Neural crest cell (in vitro differentiated cells): ENCODE data around the gene CDCA5. TPM values are rescaled to one million over a fixed set of nuclear protein-coding genes. Genes with fewer than 3 reads are reported as not detected.

Experiments used
- DNase-seq: peaks from one replicate; pipeline ENCODE4 v3.0.0; 2021; ENCODE audit warnings: low read depth, mixed read lengths, low spot score
- H3K27ac Mint-ChIP-seq: one replicate; pipeline ENCODE4 v1.8.0; 2021; ENCODE audit warnings: mild to moderate bottlenecking, mixed read lengths; ENCODE audit not compliant: unreplicated experiment
- H3K27me3 Mint-ChIP-seq: 2 replicates; pipeline ENCODE4 v1.8.0; 2021; ENCODE audit warnings: low read depth, mild to moderate bottlenecking, mixed read lengths
- H3K36me3 Mint-ChIP-seq: 2 replicates; pipeline ENCODE4 v1.8.0; 2021; ENCODE audit warnings: low read depth, mild to moderate bottlenecking, mixed read lengths
- H3K4me1 Mint-ChIP-seq: 2 replicates; pipeline ENCODE4 v1.8.0; 2021; ENCODE audit warnings: mixed read lengths
- H3K4me3 Mint-ChIP-seq: one replicate; pipeline ENCODE4 v1.8.0; 2021; ENCODE audit warnings: mild to moderate bottlenecking, mixed read lengths
- H3K9me3 Mint-ChIP-seq: 2 replicates; pipeline ENCODE4 v1.8.0; 2021; ENCODE audit warnings: mixed read lengths
- CTCF ChIP-seq: fragments of 200-600 bp; sonication (generic); conservative IDR thresholded peaks from 2 replicates; pipeline ENCODE4 v1.5.0; 2021; ENCODE audit warnings: antibody characterized with exemption, mild to moderate bottlenecking
- total RNA-seq: library from RNA; stranded (reverse); gene quantifications from 2 replicates; pipeline ENCODE4 v1.2.1, GENCODE V29; 2021

CDCA5 gene
- total RNA-seq, 1 donor from 2014 or later = 84.8 TPM

DNA sequence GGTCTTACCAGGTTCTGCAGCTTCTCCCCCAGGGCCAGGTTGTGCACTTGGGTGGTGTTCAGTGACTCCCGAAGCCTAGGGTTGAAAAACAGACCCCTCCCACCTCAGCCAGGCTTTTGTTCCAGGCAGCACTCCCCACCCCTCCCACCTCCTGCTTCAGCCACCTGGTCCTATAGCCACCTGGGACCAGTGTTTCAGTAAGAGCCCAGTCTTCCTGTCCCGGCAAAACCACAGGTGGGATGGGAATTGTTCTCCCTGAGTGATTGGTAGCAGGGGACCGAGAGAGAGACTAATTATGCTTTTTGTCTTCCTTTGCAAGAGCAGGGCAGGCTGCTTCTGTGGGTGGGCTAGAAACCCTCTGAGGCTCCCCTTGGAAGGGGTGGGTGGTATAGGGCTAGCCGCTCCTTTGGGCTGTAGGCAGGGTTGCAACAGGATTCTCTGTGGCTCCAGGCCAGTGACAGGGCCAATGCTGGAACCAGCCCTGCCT, 17.0 kb downstream of the CDCA5 start:
- Mint-ChIP-seq H3K4me1 (no peaks in the 10 kb centered on the region), H3K4me3 (no peak overlapping the region), H3K9me3 (no peaks in the 10 kb centered on the region), H3K27me3 (no peaks in the 10 kb centered on the region), H3K36me3 (no peaks in the 10 kb centered on the region), H3K27ac (no peak overlapping the region)
- TF ChIP-seq CTCF = no peak
- DNase-seq = no peak

DNA sequence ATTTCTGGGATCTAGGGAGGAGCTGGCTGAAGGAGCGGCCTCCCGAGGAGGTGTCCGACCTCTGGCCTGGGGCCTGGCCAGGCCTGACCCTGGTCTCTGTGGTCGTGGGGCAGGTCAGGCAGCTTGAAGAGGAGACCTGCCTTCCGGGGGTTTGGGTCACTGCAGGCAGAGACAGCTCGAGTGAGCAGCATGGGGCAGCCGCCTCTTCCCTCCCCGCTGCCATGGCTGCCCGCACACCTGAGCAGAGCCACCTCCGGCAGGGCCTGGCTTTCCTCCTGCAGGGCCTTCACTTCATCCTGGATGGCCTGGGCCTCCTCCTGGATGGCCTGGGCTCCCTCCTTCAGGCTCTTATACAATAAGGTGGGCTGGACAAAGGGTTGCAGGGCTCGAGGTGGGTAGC, 17.5 kb downstream of the CDCA5 start:
- no peak for DNase-seq
- Mint-ChIP-seq H3K9me3 (no peaks in the 10 kb centered on the region), H3K27ac (no peak overlapping the region), H3K27me3 (no peaks in the 10 kb centered on the region), H3K4me1 (no peaks in the 10 kb centered on the region), H3K36me3 (no peaks in the 10 kb centered on the region), H3K4me3 (no peak overlapping the region)
- TF ChIP-seq CTCF = no peak

DNA sequence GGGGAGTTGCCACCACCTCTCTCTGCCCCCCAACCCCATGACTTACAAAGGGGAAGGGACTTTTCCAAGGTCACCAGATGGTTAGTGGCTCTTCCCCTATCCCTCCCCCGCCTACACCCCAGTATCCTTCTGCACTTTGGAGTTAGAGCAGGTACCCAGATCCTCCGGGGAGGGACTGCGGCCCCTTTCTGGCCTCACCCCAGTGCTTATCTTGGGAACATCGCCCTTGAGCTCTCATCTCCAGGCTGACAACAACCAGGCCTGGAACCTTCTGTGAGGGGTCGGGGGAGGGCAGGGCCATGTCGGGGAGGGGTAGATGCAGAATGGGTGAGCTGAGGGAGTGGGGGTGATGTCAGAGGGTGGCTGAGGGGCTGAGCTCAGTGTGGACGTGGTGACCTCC, 18.0 kb downstream of the CDCA5 start:
- no peak for TF ChIP-seq CTCF
- H3K4me1 Mint-ChIP-seq = no peaks in the 10 kb centered on the region
- no peaks in the 10 kb centered on the region for H3K9me3 Mint-ChIP-seq
- no peak overlapping the region for H3K27ac Mint-ChIP-seq
- H3K4me3 Mint-ChIP-seq = no peak overlapping the region
- peaks cover 3% of the 10 kb centered on the region for H3K27me3 Mint-ChIP-seq
- no peak for DNase-seq
- no peaks in the 10 kb centered on the region for H3K36me3 Mint-ChIP-seq

- no peak for DNase-seq
- TF ChIP-seq CTCF = no peak
- no peak overlapping the region for H3K4me3 Mint-ChIP-seq
- peaks cover 5% of the 10 kb centered on the region for H3K27me3 Mint-ChIP-seq
- H3K36me3 Mint-ChIP-seq = no peaks in the 10 kb centered on the region
- H3K4me1 Mint-ChIP-seq = no peaks in the 10 kb centered on the region
- H3K27ac Mint-ChIP-seq = no peak overlapping the region
- no peaks in the 10 kb centered on the region for H3K9me3 Mint-ChIP-seq
Observed at GRCh38 chr11:65064847-65065240, 19.0 kb downstream of the CDCA5 start.

DNA sequence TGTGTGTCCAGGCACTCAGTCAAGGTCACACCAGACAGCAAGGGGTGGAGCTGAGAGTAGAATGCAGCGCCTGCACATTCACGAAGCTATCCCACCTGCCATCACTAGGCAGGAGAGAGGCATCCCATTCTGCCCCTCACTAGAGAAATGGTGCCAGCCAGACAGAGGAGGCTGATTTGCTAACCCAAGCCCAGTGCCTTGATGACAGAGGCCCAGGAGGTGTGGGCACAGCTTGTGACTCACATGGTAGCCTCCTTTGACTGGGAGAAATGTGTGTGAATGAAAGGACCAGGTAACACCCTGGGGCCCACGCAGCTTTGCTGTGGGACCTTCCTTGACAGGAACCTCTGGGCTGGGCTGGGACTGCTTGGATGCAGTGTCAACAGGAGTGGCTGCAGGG, 20.3 kb downstream of the CDCA5 start:
- Mint-ChIP-seq H3K4me3 (no peak overlapping the region), H3K4me1 (no peaks in the 10 kb centered on the region), H3K36me3 (no peaks in the 10 kb centered on the region), H3K9me3 (no peaks in the 10 kb centered on the region), H3K27me3 (peaks cover 9% of the 10 kb centered on the region), H3K27ac (no peak overlapping the region)
- DNase-seq = no peak
- no peak for TF ChIP-seq CTCF
